GM19452 (cell line): ENCODE results near the gene GATAD2A.
"Not testable (repeated sequence)": the region's sequence is repeated elsewhere in the genome, so short reads cannot be mapped to it uniquely, and the experiment has no call there.

Experiments used
- ATAC-seq: cut with Tn5 transposase; IDR thresholded peaks from one replicate; pipeline ENCODE4 v1.9.1; 2021; ENCODE audit not compliant: unreplicated experiment

The GATAD2A gene

GRCh38 chr19:19404879-19405860 is at the start of gene GATAD2A:
Gene GATAD2A, plus strand, starts transcription at chr19:19405675. Its CDS starts 59,671 bp downstream, at chr19:19465346.
- ATAC-seq: peak; percentile 66

- ATAC-seq: no peak
Measured at GRCh38 chr19:19356500-19356899, 49.0 kb upstream of the GATAD2A start.

- ATAC-seq: no peak
Measured at GRCh38 chr19:19356901-19357566, 48.4 kb upstream of the GATAD2A start.

- peak; percentile 51 for ATAC-seq
Measured at GRCh38 chr19:19361075-19361594, 44.3 kb upstream of the GATAD2A start.

- ATAC-seq: no peak
Measured at GRCh38 chr19:19362075-19362474, 43.4 kb upstream of the GATAD2A start.

GRCh38 chr19:19366434-19367396 is 38.8 kb upstream of the GATAD2A start:
- ATAC-seq: peak; percentile 69

- no peak for ATAC-seq
Measured at GRCh38 chr19:19368087-19368486, 37.4 kb upstream of the GATAD2A start.

GRCh38 chr19:19371059-19371458 is 34.4 kb upstream of the GATAD2A start:
- ATAC-seq: no peak

GRCh38 chr19:19372656-19373416 is 32.6 kb upstream of the GATAD2A start:
- ATAC-seq: peak; percentile 97

GRCh38 chr19:19379527-19379926 is 25.9 kb upstream of the GATAD2A start:
- no peak for ATAC-seq

- not testable (repeated sequence) for ATAC-seq
Measured at GRCh38 chr19:19380316-19380715, 25.2 kb upstream of the GATAD2A start.

GRCh38 chr19:19381007-19381926 is 24.2 kb upstream of the GATAD2A start:
- no peak for ATAC-seq

- no peak for ATAC-seq
Measured at GRCh38 chr19:19382118-19382517, 23.4 kb upstream of the GATAD2A start.

GRCh38 chr19:19384486-19384885 is 21.0 kb upstream of the GATAD2A start:
- ATAC-seq: no peak

GRCh38 chr19:19385131-19385895 is 20.2 kb upstream of the GATAD2A start:
- ATAC-seq: peak; percentile 90

GRCh38 chr19:19385896-19386869 is 19.3 kb upstream of the GATAD2A start:
- ATAC-seq: peak; percentile 20

- ATAC-seq: no peak
Measured at GRCh38 chr19:19387108-19387507, 18.4 kb upstream of the GATAD2A start.
